Hematopoietic multipotent progenitor cell treated with erythropoietin and hydrocortisone succinate and interleukin-3 and kit ligand, for 8 days (in vitro differentiated cells): ENCODE measurements around the gene ZBTB16.
A peak's percentile ranks its signal among the peaks of the same experiment; 100 is the strongest.
"Not testable (repeated sequence)": the region's sequence is repeated elsewhere in the genome, so short reads cannot be mapped to it uniquely, and the experiment has no call there.

Experiments used
- DNase-seq: peaks from one replicate; pipeline ENCODE4 v3.0.0-alpha.2; 2015

Gene ZBTB16

DNA sequence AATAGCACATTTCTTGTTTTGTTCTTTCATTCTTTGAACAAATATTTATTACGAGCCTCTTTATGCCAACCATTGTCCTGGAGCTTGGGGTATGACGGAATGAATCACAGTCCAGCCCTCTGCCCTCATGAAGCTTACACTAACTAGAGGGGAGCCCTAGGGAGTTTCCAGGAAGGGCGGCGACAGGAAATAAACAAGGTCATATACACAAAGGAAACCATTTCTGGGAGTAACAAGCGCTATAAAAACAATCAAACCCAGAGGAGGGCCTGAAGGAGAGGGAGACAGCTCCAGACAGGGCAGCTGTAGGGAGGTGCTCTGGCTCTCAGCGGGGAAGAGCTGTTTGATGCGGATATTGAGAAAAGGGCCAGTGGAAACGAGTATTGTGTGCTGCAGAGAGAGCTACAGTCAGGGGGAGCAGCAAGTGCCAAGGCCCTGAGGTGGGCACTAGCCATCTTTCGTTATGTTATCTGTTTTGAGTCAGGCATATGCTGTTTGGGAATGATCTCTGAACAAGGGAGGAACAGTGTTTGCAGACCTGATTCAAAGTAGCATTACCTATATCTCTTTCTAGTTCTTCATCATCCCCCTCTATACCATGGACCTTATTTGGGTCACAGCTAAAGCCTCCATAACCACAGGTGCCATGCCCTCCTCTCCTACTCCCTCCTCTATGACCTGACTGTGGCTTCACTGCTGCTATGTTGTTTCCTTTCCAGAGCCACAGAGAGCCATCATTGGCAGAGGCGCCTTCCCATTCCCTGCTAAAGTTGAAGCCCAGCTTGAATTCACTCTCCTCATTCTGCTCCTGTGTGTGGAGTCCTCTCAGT lies 15.3 kb upstream of the ZBTB16 start:
- no peak for DNase-seq

GRCh38 chr11:114047327-114047726 lies 12.2 kb upstream of the ZBTB16 start:
- DNase-seq, result no peak

GRCh38 chr11:114049050-114049449 lies 10.5 kb upstream of the ZBTB16 start:
- DNase-seq, result no peak

DNA sequence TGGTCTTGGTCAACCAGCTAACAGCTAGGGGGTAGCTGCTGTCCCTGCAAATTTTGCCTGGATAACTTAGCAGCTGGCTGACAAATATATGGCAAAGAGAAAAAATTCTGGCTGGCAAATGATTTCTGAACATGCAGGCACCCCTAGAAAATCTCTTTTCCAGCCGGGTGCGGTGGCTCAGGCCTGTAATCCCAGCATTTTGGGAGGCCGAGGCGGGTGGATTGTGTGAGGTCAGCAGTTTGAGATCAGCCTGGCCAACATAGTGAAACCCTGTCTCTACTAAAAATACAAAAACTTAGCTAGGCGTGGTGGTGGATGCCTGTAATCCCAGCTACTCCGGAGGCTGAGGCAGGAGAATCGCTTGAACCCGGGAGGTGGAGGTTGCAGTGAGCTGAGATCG lies 9.7 kb upstream of the ZBTB16 start:
- not testable (repeated sequence) for DNase-seq

DNA sequence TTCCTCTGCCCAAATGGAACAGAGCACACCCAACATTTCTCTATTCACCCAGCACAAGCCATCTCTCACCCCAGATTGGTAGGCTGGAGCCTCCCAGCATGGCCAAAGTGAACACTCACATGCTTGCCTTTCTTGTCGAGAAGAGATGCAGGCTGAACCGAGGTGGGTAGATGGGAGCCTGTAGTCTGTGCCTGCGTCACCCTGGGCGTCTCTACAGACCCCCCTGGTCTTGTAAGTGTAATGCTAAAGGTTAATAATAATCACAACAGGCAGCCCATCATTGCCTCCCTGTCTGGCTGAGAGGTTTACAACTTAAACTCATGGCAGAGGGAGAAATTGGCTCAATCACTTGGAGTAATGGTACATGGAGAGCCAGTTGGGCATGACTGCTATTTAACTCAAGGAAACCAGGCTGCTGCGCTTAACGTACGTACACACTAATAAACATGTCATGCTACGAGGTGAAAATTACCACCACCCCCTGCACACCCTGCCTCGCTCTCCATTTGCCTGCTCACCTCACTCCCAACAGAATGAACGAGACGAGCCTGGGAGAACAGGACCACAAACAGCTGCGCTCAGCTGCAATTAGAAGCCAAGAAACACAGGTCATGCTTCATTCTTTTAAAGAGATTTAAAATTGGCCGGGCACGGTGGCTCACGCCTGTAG lies 9.1 kb upstream of the ZBTB16 start:
- DNase-seq, result no peak

DNA sequence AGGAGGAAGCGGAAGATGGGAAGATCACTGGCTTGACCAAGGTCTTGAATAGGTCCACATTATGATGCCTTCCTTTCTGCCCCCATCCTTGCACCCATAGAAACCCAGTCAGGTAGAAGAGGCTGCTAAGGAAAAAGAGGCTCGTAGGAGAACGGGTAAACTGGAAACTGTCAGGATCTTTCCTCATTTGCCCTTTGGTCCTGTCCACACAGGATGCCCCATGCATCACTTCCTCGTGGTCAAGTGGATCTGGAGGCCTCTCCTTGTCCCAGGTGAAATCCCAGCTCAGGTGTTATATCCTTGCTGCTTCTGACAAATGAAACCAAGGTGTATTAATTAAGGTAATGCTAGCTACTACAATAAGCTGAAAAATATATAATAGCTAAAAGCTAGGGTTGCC lies 8.0 kb upstream of the ZBTB16 start:
- no peak for DNase-seq

- no peak for DNase-seq
Observed at GRCh38 chr11:114052160-114052559, 7.4 kb upstream of the ZBTB16 start.

DNA sequence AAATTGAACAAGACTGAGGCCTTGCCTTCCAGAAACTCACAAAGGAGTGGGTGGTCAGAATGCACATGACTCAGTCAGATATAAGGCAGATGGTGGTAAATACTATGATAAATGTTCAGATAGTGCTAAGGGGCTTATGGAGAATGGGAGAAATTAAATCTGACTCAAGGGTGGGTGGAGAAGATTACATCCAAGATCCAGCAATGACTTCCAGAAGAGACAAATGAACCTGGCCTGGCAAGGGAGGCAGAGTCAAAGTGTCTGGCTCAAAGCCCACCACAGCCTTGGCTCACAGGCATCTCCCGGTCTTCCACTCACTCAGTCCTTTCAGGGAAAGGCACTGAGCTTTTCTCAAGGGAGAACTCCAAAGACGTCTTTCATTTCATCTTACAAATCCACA lies 6.1 kb upstream of the ZBTB16 start:
- no peak for DNase-seq

GRCh38 chr11:114054806-114055205 lies 4.7 kb upstream of the ZBTB16 start:
- no peak for DNase-seq

DNA sequence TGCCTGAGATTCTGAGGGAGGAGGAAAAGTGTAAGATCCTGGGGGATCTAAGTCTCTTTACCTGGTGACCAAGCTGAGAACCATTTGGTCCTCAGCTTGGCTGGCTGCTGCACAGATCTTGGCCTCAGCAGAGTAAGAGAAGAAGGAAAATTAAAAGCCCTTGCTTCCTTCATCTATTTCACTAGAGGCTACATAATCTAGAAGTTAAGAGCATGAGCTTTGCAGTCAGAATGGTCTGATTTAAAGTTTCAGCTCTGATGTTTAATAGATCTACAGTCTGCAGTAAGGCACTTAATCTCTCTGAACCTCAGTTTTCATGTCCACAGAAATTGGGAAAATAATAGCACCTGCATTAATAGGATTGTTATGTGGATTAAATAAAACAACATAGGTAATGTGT lies 3.1 kb upstream of the ZBTB16 start:
- no peak for DNase-seq

GRCh38 chr11:114057147-114057546 lies 2.4 kb upstream of the ZBTB16 start:
- peak; percentile 87 for DNase-seq

DNA sequence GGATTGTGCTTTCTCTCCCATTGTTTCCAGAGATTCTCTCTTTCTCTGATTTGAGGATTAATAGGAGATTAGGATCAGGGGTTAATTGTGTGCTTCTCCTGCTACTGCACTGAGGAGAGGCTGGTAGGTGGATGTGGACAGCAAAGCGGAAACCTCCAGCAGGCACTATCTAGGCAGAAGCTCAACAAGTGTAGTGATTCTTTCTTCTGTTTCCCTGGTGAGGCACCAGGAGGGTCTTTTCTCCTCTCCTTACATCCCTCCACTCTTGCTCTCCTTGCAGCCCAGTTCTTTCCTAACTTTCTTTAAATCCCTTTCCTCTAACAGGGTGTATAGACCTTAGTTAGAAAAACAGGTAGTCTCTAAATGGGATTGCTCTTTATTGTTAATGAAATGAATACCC lies 1.9 kb upstream of the ZBTB16 start:
- DNase-seq, result no peak

DNA sequence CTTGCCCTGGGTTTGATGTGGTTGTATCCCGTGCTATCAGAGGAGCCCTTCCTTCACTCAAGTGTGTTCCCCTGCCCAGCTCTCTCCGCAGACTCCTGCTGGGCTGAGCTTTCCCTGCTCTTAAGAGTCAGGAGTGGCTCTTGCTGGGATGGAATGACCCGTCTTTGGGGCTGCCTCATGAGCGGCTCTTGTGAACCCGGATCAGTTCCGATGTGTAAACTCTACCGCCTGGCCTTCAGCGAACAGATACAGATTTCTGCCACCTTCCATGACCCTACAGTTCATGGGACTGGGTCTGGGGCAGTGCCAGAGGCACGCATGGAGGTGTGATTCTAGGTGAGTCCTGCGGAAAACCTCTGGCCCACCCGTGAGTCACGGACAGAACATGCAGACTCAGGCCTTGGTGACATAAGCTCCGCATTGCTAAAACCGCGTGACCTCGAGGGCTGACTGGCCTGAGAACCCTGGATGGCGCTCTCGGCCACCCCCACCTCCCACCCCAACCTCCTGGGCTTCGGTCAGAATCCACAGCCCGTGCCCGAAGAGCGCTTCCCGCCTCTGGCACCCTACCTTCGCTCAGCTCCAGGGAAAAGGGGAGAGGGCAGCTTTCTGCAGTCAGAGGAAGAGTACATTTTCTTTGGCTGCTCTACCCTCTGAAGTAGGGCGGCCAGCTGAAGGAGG lies 1.3 kb upstream of the ZBTB16 start:
- DNase-seq, result no peak

DNA sequence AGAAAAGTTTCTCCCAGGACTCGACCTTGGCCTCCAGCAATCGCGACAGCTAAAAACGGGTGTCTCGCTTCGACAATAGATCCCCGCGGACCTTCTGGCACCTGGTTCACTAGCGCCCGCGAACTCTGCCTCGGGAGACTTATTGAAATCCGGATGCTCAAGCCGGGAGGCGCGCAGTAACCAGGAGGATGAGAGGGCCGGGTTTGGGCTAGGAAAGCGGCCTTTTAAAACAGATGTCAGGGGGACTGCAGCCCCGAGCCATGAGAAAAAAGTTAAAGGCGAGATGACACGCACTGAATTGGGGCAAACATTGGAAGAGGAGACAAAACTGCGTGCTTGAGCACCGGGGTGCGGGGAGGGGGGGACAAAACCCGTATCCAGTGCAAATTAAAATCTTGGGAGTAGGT lies 637 bp upstream of the ZBTB16 start:
- no peak for DNase-seq

- DNase-seq, result peak; percentile 82
Observed at GRCh38 chr11:114059984-114060391, 477 bp downstream of the ZBTB16 start.

- DNase-seq, result no peak
Observed at GRCh38 chr11:114060392-114061047, 1.0 kb downstream of the ZBTB16 start.

DNA sequence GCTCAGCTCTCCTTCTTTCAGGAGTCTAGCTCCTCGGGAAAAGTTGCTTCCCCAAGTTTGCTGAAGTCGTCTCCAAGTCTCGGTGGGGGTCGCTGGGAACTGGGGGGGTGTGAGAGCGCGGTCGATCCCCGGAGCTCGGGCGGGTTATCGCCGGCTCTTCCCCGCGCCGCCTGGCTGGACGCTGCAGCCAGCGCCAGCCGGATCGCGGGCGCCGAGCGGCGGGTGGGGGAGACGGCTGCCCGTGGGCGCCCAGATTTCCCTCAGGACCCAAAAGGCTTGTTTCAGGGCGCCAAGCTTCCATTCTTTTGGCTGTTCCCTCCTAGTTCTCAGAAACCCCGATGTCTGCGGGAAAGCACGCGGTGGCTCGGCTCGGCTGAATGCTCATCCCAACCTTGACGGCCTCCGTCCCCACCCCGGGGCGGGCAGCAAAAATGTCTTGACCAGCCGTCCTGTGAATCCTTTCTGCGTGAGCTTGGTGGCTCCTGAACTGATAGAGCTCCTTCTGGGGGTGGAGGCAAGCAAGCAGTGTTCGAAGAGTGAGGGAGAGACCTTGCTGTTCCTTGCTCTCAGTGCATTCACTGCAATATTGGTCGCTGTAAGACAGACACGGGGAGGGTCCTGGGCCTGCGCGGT lies 1.7 kb downstream of the ZBTB16 start:
- DNase-seq, result no peak

DNA sequence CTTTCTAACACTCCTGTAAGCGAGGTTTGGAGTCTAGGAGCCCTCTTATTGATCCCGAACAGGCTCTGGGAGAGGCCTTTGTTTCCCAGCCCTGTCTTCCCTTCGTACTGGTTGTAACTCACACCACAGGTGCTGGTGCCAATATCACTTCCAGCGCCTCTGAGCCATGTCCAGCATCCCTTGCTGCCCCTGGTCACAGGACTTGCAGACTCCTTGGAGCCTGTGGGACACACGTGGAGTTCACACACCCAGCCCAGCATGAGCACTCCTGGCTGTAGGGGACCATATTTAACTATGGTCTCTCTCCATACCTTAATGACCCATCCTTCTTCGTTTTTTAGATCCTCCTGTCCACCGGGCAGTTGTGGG lies 2.2 kb downstream of the ZBTB16 start:
- no peak for DNase-seq

DNA sequence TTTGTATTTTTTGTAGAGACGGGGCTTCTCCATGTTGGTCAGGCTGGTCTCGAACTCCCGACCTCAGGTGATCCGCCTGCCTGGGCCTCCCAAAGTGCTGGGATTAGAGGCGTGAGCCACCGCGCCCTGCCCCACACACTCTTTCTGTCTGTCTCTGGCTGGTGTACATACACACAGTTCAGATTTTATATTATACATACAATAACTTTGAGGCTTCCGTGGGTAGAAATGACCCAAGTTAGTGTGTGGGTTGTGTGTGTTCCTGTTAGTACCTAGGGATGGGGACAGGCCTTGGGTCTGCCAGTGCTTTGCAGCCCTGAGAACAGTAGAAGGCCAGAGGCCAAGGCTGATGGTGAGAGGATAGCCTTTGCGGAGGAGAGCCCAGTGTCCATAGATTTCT lies 2.8 kb downstream of the ZBTB16 start:
- no peak for DNase-seq

DNA sequence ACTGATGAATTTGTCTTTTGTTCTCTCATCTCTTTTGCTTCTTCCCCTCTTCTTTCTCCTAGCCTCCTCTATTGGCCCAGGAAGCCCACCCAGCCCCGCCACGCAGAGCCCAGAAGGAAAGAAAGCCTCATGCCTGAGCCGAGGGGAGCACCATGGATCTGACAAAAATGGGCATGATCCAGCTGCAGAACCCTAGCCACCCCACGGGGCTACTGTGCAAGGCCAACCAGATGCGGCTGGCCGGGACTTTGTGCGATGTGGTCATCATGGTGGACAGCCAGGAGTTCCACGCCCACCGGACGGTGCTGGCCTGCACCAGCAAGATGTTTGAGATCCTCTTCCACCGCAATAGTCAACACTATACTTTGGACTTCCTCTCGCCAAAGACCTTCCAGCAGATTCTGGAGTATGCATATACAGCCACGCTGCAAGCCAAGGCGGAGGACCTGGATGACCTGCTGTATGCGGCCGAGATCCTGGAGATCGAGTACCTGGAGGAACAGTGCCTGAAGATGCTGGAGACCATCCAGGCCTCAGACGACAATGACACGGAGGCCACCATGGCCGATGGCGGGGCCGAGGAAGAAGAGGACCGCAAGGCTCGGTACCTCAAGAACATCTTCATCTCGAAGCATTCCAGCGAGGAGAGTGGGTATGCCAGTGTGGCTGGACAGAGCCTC lies 3.8 kb downstream of the ZBTB16 start:
- no peak for DNase-seq

GRCh38 chr11:114063829-114064201 lies 4.3 kb downstream of the ZBTB16 start:
- no peak for DNase-seq

- DNase-seq, result no peak
Observed at GRCh38 chr11:114064216-114064615, 4.7 kb downstream of the ZBTB16 start.

DNA sequence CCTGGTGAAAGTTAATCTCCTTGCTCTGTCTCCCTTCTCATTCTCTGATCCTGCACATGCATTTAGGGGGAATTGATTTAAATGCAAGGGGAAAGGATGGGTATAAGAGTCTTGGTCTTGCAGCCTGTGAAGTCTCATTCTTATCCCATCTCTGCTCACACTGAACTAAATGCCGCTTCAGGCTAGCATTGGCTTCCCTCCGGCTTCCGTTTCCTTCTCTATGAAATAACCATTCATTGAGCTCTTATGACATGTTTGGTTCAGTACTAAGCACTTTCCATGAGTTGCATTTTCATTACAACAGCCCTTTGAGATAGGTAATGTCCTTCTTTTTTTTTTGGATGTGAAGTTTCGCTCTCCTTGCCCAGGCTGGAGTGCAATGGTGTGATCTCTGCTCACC lies 5.6 kb downstream of the ZBTB16 start:
- DNase-seq, result no peak
